Umbilical cord (tissue), 2 donors: ENCODE data around the gene EPS8L1. TPM values are rescaled to one million over a fixed set of nuclear protein-coding genes. Genes with fewer than 3 reads are reported as not detected.
"Not testable (repeated sequence)": the region's sequence is repeated elsewhere in the genome, so short reads cannot be mapped to it uniquely, and the experiment has no call there.

Source experiments
- DNase-seq: peaks from one replicate; pipeline ENCODE4 v3.0.0-alpha.2; 2015; ENCODE audit warnings: low spot score
- total RNA-seq: library from RNA; depleted of rRNA; stranded (reverse); fragments of >200 nt; gene quantifications from one replicate; pipeline ENCODE4 v1.2.3, GENCODE V29; 2014; ENCODE audit warnings: low replicate concordance; ENCODE audit not compliant: insufficient read depth

EPS8L1 gene
- total RNA-seq, 1 donor from 2014 or later: 5.8 TPM

- DNase-seq: no peak
Observed at GRCh38 chr19:55050749-55051532, 24.7 kb upstream of the EPS8L1 start.

- DNase-seq: no peak
Observed at GRCh38 chr19:55053735-55054134, 21.9 kb upstream of the EPS8L1 start.

GRCh38 chr19:55056827-55057226 is 18.8 kb upstream of the EPS8L1 start:
- DNase-seq: no peak

- no peak for DNase-seq
Observed at GRCh38 chr19:55058781-55059610, 16.7 kb upstream of the EPS8L1 start.

- DNase-seq: peak; percentile 44
Observed at GRCh38 chr19:55060287-55060686, 15.4 kb upstream of the EPS8L1 start.

- peak; percentile 93 for DNase-seq
Observed at GRCh38 chr19:55062735-55063491, 12.8 kb upstream of the EPS8L1 start, which contains the start of gene RDH13. RDH13 (minus strand) TSS chr19:55063148; CDS start chr19:55063032, 116 bp downstream.

- no peak for DNase-seq
Observed at GRCh38 chr19:55063492-55063843, 12.2 kb upstream of the EPS8L1 start.

- DNase-seq: not testable (repeated sequence)
Observed at GRCh38 chr19:55065516-55065915, 10.2 kb upstream of the EPS8L1 start.

- DNase-seq: no peak
Observed at GRCh38 chr19:55066107-55066709, 9.5 kb upstream of the EPS8L1 start.

- no peak for DNase-seq
Observed at GRCh38 chr19:55067869-55068268, 7.8 kb upstream of the EPS8L1 start.

GRCh38 chr19:55068950-55069864 is 6.5 kb upstream of the EPS8L1 start:
- peak; percentile 72 for DNase-seq

GRCh38 chr19:55069865-55070197 is 5.8 kb upstream of the EPS8L1 start:
- DNase-seq: no peak

- no peak for DNase-seq
Observed at GRCh38 chr19:55070466-55071128, 5.1 kb upstream of the EPS8L1 start.

GRCh38 chr19:55071129-55071502 is 4.6 kb upstream of the EPS8L1 start:
- peak; percentile 41 for DNase-seq

- DNase-seq: no peak
Observed at GRCh38 chr19:55071913-55072312, 3.8 kb upstream of the EPS8L1 start.

GRCh38 chr19:55076321-55076720 is 652 bp downstream of the EPS8L1 start:
- DNase-seq: no peak

- no peak for DNase-seq
Observed at GRCh38 chr19:55077106-55077505, 1.4 kb downstream of the EPS8L1 start.

- no peak for DNase-seq
Observed at GRCh38 chr19:55078996-55079395, 3.3 kb downstream of the EPS8L1 start.

GRCh38 chr19:55079400-55080038 is 3.9 kb downstream of the EPS8L1 start:
- DNase-seq: no peak
